Measurements from ENCODE around the gene NYAP2.

NYAP2 gene

DNA sequence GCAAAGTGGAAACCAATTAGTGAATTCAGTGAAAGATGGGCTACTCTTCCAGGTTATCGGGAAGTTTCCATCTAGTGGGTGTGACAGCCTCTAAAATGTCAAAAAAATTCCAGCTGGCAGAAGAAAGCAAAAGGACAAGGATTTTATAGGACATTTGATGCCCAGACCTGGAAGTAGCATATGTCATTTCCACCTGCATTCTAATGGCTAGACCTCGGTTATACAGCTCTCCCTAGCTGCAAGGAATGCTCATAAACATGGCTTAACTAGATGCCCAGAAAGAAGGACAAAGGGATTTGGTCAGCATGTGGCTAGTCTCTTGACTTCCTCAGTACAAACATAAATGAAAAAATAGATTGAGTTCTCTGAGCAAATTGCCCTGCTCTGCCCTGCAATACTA lies 215.4 kb downstream of the NYAP2 start:
- TF ChIP-seq, protein P1, sequence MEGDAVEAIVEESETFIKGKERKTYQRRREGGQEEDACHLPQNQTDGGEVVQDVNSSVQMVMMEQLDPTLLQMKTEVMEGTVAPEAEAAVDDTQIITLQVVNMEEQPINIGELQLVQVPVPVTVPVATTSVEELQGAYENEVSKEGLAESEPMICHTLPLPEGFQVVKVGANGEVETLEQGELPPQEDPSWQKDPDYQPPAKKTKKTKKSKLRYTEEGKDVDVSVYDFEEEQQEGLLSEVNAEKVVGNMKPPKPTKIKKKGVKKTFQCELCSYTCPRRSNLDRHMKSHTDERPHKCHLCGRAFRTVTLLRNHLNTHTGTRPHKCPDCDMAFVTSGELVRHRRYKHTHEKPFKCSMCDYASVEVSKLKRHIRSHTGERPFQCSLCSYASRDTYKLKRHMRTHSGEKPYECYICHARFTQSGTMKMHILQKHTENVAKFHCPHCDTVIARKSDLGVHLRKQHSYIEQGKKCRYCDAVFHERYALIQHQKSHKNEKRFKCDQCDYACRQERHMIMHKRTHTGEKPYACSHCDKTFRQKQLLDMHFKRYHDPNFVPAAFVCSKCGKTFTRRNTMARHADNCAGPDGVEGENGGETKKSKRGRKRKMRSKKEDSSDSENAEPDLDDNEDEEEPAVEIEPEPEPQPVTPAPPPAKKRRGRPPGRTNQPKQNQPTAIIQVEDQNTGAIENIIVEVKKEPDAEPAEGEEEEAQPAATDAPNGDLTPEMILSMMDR (IDR thresholded peaks at IDR 0.05; ENCODE audit: low read depth, low read length, missing control alignments): no peak
- no peak overlapping the region for H3K4me3 ChIP-seq (replicated peaks; ENCODE audit: low read depth, low read length)
- DNase-seq (ENCODE audit: extremely low read depth, low read depth): no peak

DNA sequence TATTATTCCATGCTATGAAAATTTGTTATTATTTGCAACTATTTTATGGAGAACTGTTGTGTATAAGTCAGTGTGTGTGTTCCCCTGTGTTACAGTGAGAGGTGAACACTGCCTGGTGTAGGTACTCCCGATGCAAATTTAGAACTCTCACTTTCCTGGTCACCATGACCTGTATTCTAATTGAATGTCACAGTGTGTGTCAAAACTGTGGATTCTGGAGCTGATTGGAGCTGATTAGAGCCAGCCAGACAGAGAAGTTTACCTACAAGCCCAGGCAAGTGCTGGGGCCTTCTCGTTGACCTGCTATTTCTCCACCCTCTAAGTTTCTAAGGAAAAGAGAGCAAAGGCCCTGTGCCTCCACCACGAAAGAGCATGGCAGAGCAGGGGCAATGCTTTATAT lies 216.0 kb downstream of the NYAP2 start:
- TF ChIP-seq, protein P1 (IDR thresholded peaks at IDR 0.05; ENCODE audit: low read depth, low read length, missing control alignments): no peak
- H3K4me3 ChIP-seq (replicated peaks; ENCODE audit: low read depth, low read length): no peak overlapping the region
- DNase-seq (ENCODE audit: extremely low read depth, low read depth): no peak

DNA sequence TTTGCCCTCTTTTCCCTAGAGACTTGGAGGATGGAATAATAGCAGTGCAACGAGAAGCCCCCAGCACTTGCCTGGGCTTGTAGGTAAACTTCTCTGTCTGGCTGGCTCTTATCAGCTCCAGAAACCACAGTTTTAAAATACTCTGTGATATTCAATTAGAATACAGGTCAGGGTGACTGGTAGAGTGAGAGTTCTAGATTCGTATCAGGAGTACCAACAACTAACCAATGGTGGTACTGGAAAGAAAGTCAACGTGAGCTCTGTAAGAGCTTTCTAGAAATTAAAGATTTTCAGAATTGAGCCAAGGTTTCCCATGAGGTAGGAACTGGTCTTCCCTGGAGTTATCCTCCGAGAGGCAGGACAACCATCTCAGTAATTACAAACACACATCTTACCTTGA lies 216.9 kb downstream of the NYAP2 start:
- H3K4me3 ChIP-seq (replicated peaks; ENCODE audit: low read depth, low read length): no peak overlapping the region
- TF ChIP-seq, protein P1 (IDR thresholded peaks at IDR 0.05; ENCODE audit: low read depth, low read length, missing control alignments): no peak
- no peak for DNase-seq (ENCODE audit: extremely low read depth, low read depth)

DNA sequence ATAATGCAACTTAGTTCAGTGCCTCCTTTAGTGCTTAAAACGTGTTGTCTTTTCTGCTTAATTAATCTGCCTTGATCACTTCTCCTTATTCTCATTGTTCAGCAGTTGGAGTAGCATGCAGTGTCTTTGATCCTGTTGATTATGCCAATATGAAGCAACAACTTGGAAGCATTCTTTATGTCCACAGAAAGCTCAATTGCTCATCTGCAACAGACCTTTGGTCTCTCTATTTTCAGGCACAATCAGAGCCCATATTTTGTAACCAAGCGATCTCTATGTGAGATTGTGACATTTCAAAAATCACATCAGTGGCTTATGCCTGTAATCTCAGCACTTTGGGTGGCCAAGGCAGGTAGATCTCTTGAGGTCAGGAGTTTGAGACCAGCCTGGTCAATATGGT lies 217.3 kb downstream of the NYAP2 start:
- no peak overlapping the region for H3K4me3 ChIP-seq (replicated peaks; ENCODE audit: low read depth, low read length)
- no peak for DNase-seq (ENCODE audit: extremely low read depth, low read depth)
- TF ChIP-seq, protein P1 (IDR thresholded peaks at IDR 0.05; ENCODE audit: low read depth, low read length, missing control alignments): no peak

DNA sequence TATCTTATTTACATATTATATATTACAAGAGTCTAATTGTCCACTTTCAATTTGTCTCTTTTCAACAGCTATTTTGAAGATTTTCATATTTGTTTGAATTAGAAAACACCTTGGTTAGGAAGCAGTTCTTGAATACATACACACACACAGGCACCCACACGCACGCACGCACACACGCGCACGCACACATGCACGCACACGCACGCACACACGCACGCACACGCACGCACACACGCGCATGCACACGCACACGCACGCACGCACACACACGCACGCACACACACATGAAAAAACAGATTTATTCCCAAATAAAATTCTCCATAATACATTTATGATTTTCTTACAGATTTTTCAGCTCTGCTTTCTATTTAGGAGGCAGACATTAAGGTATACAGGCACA lies 220.7 kb downstream of the NYAP2 start:
- no peak overlapping the region for H3K4me3 ChIP-seq (replicated peaks; ENCODE audit: low read depth, low read length)
- no peak for DNase-seq (ENCODE audit: extremely low read depth, low read depth)
- TF ChIP-seq, protein P1 (IDR thresholded peaks at IDR 0.05; ENCODE audit: low read depth, low read length, missing control alignments): no peak

DNA sequence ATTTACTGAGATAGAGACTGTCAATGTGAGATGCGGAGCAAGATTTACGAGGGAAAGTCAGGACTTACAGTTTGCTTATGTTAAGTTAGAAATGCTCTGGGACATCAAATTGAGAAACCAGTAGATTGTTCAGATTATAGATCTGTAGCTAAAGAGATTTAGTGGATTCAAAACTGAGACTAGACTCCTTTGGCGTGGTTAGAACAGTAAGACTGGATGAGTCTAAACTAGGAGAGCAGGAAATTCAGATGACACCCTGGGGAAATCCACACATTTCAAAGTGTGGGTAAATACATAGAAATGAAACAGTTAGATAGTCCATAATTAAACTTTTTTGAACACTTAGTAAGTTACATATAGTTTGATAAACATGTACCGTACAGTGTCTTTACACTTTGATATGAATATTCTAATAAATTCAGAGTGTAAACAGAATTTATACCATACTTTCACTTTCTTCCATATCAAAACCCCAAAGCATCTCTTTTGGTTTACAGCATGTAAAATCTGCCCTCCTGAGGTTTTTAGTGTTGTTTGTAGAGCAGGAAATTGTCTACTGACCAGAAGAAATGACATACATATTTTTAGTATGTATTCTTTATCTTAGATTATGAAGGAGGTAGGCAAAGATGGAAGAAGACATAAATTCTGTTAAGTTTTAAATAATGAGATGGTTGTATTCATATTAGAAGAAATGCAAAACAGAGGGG lies 231.5 kb downstream of the NYAP2 start:
- DNase-seq (ENCODE audit: extremely low read depth, low read depth): no peak
- TF ChIP-seq, protein P1 (IDR thresholded peaks at IDR 0.05; ENCODE audit: low read depth, low read length, missing control alignments): no peak
- H3K4me3 ChIP-seq (replicated peaks; ENCODE audit: low read depth, low read length): no peak overlapping the region

DNA sequence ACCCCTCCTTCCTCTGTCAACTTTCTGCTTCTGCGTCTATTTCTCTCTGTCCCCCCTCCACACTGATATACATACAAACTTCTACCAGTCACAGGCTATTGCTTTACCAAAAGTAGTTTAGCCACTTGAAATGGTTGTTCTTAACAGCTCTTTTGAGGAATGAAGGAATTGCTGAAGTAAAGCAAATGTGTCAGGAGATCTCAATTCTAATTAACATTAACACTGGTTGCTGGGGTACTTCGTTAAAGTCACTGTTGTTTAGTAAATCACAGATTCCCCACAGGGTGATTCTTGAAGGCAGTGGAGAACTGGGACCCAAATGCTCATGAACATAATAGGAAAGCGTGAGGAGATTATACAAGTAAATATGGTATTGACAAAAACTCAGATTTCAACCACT lies 232.8 kb downstream of the NYAP2 start:
- TF ChIP-seq, protein P1 (IDR thresholded peaks at IDR 0.05; ENCODE audit: low read depth, low read length, missing control alignments): no peak
- no peak for DNase-seq (ENCODE audit: extremely low read depth, low read depth)
- H3K4me3 ChIP-seq (replicated peaks; ENCODE audit: low read depth, low read length): no peak overlapping the region

Data from HFF-Myc (cell line).